Vagina (tissue), 2 donors: ENCODE data around the gene B9D2.

ENCODE experiments used
- POLR2A ChIP-seq, 2 donors: fragments of 450-650 bp; IDR thresholded peaks; one replicate each; pipeline ENCODE4 v1.6.1; 2017; ENCODE audit warnings: antibody characterized with exemption in 2 of 2, mild to moderate bottlenecking in 2 of 2, moderate library complexity in 2 of 2
- POLR2AphosphoS5 ChIP-seq, 2 donors: sonication (generic); formaldehyde crosslinking; IDR thresholded peaks; one replicate each; pipeline ENCODE4 v1.9.0; 2017; ENCODE audit warnings: antibody characterized with exemption in 2 of 2, mild to moderate bottlenecking in 2 of 2, low read depth in 1 of 2; ENCODE audit not compliant: insufficient read depth in 1 of 2
- TF ChIP-seq, protein P1 (sequence below), 3 experiments: fragments of 450-650 bp in 2 of 3; fragments of 200-600 bp in 1 of 3; sonication (generic) in 1 of 3; IDR thresholded peaks; one replicate each; pipeline ENCODE4 v1.5.1; 2017 to 2019; ENCODE audit warnings: antibody characterized with exemption in 3 of 3, mild to moderate bottlenecking in 2 of 3, moderate library complexity in 2 of 3

DNA sequence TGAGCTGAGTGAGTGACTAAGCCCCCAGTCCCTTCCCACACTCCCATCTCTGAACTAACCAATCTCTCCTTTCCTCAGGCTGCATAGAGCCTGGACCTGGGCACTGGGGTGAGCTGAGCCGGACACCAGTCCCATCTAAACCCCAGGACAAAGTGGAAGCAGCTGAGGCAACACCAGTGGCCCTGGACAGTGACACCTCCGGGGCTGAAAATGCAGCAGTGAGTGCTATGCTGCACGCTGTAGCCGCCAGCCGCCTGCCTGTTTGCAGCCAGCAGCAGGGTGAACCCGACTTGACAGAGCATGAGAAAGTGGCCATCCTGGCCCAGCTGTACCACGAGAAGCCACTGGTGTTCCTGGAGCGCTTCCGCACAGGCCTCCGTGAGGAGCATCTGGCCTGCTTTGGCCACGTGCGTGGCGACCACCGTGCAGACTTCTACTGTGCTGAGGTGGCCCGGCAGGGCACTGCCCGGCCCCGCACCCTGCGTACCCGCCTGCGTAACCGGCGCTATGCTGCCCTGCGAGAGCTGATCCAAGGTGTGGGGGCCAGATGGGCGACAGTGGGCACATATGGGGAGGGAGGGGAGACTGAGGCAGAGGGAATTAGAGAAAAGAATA lies 47.5 kb downstream of the B9D2 start:
- TF ChIP-seq POLR2AphosphoS5 (IDR thresholded peaks at IDR 0.05; ENCODE audit: insufficient read depth in 1 of 2, low read depth in 1 of 2) (no peak), POLR2A (IDR thresholded peaks at IDR 0.05) (no peak)
- TF ChIP-seq, protein P1, sequence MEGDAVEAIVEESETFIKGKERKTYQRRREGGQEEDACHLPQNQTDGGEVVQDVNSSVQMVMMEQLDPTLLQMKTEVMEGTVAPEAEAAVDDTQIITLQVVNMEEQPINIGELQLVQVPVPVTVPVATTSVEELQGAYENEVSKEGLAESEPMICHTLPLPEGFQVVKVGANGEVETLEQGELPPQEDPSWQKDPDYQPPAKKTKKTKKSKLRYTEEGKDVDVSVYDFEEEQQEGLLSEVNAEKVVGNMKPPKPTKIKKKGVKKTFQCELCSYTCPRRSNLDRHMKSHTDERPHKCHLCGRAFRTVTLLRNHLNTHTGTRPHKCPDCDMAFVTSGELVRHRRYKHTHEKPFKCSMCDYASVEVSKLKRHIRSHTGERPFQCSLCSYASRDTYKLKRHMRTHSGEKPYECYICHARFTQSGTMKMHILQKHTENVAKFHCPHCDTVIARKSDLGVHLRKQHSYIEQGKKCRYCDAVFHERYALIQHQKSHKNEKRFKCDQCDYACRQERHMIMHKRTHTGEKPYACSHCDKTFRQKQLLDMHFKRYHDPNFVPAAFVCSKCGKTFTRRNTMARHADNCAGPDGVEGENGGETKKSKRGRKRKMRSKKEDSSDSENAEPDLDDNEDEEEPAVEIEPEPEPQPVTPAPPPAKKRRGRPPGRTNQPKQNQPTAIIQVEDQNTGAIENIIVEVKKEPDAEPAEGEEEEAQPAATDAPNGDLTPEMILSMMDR (IDR thresholded peaks at IDR 0.05), result no peak
